Left cardiac atrium (tissue), 4 donors: ENCODE data around the gene LAGE3. TPM values are rescaled to one million over a fixed set of nuclear protein-coding genes. Genes with fewer than 3 reads are reported as not detected.
A peak's percentile ranks its signal among the peaks of the same experiment; 100 is the strongest.

Source experiments
- ATAC-seq, 2 donors: fragments of 200-7000 bp; cut with Tn5 transposase; one replicate each; pipeline ENCODE4 v1.9.1; 2020; ENCODE audit warnings: mild to moderate bottlenecking in 2 of 2, moderate library complexity in 2 of 2
- DNase-seq: peaks from one replicate; pipeline ENCODE4 v3.0.0-alpha.2; 2020
- intact Hi-C, 2 donors: fragments of 100-400 bp; cut with DNase I; formaldehyde crosslinking; loops; one replicate each; pipeline versions ENCODE4 v1.14.1 to v1.15.1; 2022 to 2023
- total RNA-seq, 2 donors: library from RNA; stranded (reverse); fragmentation: NEBNext Ultra II Directional; extraction: Animal tissue kit (Norgen Biotek cat#: 25700); gene quantifications; one replicate each; pipeline ENCODE4 v1.2.1, GENCODE V29; 2021
- donor health status: DM: no; HTN: yes; CAD: no.
- donor health status: DM: no; HTN: yes; CAD: no; lungs with severe emphysema.
- donor health status: DM: yes; HTN: yes; CAD: no.
- donor health status: Dilated cardiomyopathy.

Gene LAGE3
- total RNA-seq, 2 donors from 2014 or later = 17.7 TPM

GRCh38 chrX:154440623-154441357 lies 38.3 kb downstream of the LAGE3 start:
- ATAC-seq = no peak
- no peak for DNase-seq
- intact Hi-C loops = no loop called here

- intact Hi-C loops = no loop called here
- DNase-seq (no peak), ATAC-seq (no peak)
Measured at GRCh38 chrX:154439841-154440240, 39.2 kb downstream of the LAGE3 start.

- intact Hi-C loops = no loop called here
- DNase-seq = no peak
Measured at GRCh38 chrX:154437971-154438893, 40.8 kb downstream of the LAGE3 start.

GRCh38 chrX:154436983-154437752 lies 41.9 kb downstream of the LAGE3 start, which contains the start of gene GDI1:
Gene GDI1 (plus strand): TSS chrX:154437154. CDS start chrX:154437255, 101 bp downstream.
- peak; percentile 69 for DNase-seq
- intact Hi-C loops = no loop called here

More at GRCh38 chrX:154437971-154438893, 40.8 kb downstream of the LAGE3 start:
- ATAC-seq = no peak

GRCh38 chrX:154436374-154436982 lies 42.6 kb downstream of the LAGE3 start:
- intact Hi-C loops = no loop called here
- ATAC-seq (peak; percentile 28 to 60), DNase-seq (peak; percentile 53)

More at GRCh38 chrX:154436983-154437752, 41.9 kb downstream of the LAGE3 start, which contains the start of gene GDI1:
- peak; percentile 68 to 76 for ATAC-seq

- intact Hi-C loops = no loop called here
- ATAC-seq (no peak), DNase-seq (no peak)
Measured at GRCh38 chrX:154435171-154435733, 43.8 kb downstream of the LAGE3 start.

- ATAC-seq (no peak), DNase-seq (no peak)
- intact Hi-C loops = no loop called here
Measured at GRCh38 chrX:154434394-154435168, 44.5 kb downstream of the LAGE3 start.

GRCh38 chrX:154433605-154434004 lies 45.5 kb downstream of the LAGE3 start:
- ATAC-seq = no peak
- DNase-seq = no peak
- intact Hi-C loops = no loop called here

- intact Hi-C loops = no loop called here
- ATAC-seq = no peak
- DNase-seq = no peak
Measured at GRCh38 chrX:154432210-154432609, 46.9 kb downstream of the LAGE3 start.

- intact Hi-C loops = no loop called here
- no peak for ATAC-seq
- DNase-seq = no peak
Measured at GRCh38 chrX:154431341-154431740, 47.7 kb downstream of the LAGE3 start.

- DNase-seq (no peak), ATAC-seq (no peak)
- intact Hi-C loops = no loop called here
Measured at GRCh38 chrX:154430916-154431315, 48.2 kb downstream of the LAGE3 start.

GRCh38 chrX:154430479-154430878 lies 48.6 kb downstream of the LAGE3 start:
- no peak for ATAC-seq
- intact Hi-C loops = no loop called here
- DNase-seq = no peak

- ATAC-seq (no peak), DNase-seq (no peak)
- intact Hi-C loops = no loop called here
Measured at GRCh38 chrX:154429711-154430110, 49.4 kb downstream of the LAGE3 start.

GRCh38 chrX:154428176-154429171 lies 50.6 kb downstream of the LAGE3 start, which contains the start of gene ATP6AP1:
Gene ATP6AP1 (plus strand): TSS chrX:154428677. CDS start chrX:154428693, 16 bp downstream.
- intact Hi-C loops = no loop called here
- ATAC-seq (peak; percentile 98 to 99), DNase-seq (peak; percentile 94)
